HepG2 (cell line): ENCODE results near the gene DNM3. TPM values are rescaled to one million over a fixed set of nuclear protein-coding genes. Genes with fewer than 3 reads are reported as not detected.

Source experiments
- ATAC-seq: fragments of 200-7000 bp; cut with Tn5 transposase; 3 replicates; pipeline ENCODE4 v1.9.1; 2020; ENCODE audit warnings: mild to moderate bottlenecking, moderate library complexity
- BruUV-seq: library from RNA; stranded (reverse); fragments of 400-500 nt; replicated peaks from 2 replicates; lab custom pipeline; 2021; lab: Mats Ljungman, UMichigan
- CTCF ChIA-PET: fragments of 300-600 bp; formaldehyde crosslinking; extraction: SDS; loops from one replicate; lab custom pipeline; 2021; ENCODE audit warnings: low total read pairs, inconsistent platforms, low intra/inter-chr PET ratio; lab: Yijun Ruan, JAX
- POLR2A ChIA-PET: fragments of 350-600 bp; sonication (Branson Sonifier 250); formaldehyde crosslinking; loops from one replicate; lab custom pipeline; 2020; ENCODE audit warnings: antibody characterized with exemption, inconsistent platforms; lab: Yijun Ruan, JAX
- DNase-seq: peaks from one replicate; pipeline ENCODE4 v3.0.0-alpha.2; 2015; ENCODE audit warnings: low spot score
- FAIRE-seq: peaks from 3 replicates; lab custom pipeline; 2011; peaks lifted over from hg19 to GRCh38; lab: Jason Lieb, UNC
- H2AFZ ChIP-seq: one replicate; pipeline ENCODE4 v1.6.1; 2011; ENCODE audit warnings: low read length, inconsistent platforms
- H3K27ac ChIP-seq: fragments of 300-600 bp; 3 replicates; pipeline ENCODE4 v1.8.0; 2011; ENCODE audit warnings: mixed run types, mild to moderate bottlenecking, mixed read lengths, low read length, inconsistent platforms; ENCODE audit not compliant: insufficient read depth; ENCODE audit errors: extremely low read length
- H3K27me3 ChIP-seq, 2 experiments: fragments of 200-600 bp in 1 of 2; 2 replicates in 1 of 2; 3 replicates in 1 of 2; pipeline versions ENCODE4 v1.6.0 to v1.8.0; 2011; ENCODE audit warnings: low read length in 2 of 2, mild to moderate bottlenecking in 2 of 2, moderate library complexity in 2 of 2, inconsistent platforms in 1 of 2; ENCODE audit not compliant: insufficient read depth in 2 of 2, control insufficient read depth in 1 of 2
- H3K36me3 ChIP-seq, 2 experiments: fragments of 200-600 bp in 1 of 2; replicated peaks in 1 of 2; 2 replicates in 1 of 2; 3 replicates in 1 of 2; pipeline versions ENCODE4 v1.5.1 to v1.8.0; 2011; ENCODE audit warnings: low read length in 2 of 2, inconsistent platforms in 1 of 2; ENCODE audit not compliant: insufficient read depth in 2 of 2, control insufficient read depth in 1 of 2
- H3K4me1 ChIP-seq: 2 replicates; pipeline ENCODE4 v1.5.1; 2012; ENCODE audit warnings: low read length, inconsistent platforms; ENCODE audit not compliant: insufficient read depth
- H3K4me2 ChIP-seq: 2 replicates; pipeline ENCODE4 v1.6.0; 2011; ENCODE audit warnings: low read depth, low read length, inconsistent platforms
- H3K4me3 ChIP-seq, 3 experiments: fragments of 200-600 bp in 1 of 3; sonication (generic), shearing (Covaris generic) in 1 of 3; replicated peaks in 1 of 3; 2 replicates each; pipeline ENCODE4 v1.5.1; 2011 to 2016; ENCODE audit warnings: low read length in 3 of 3, inconsistent platforms in 2 of 3, low read depth in 2 of 3, mild to moderate bottlenecking in 2 of 3, control low read depth in 1 of 3, mixed read lengths in 1 of 3; ENCODE audit not compliant: insufficient read depth in 1 of 3
- H3K79me2 ChIP-seq: one replicate; pipeline ENCODE4 v1.6.1; 2011; ENCODE audit warnings: low read length, inconsistent platforms; ENCODE audit not compliant: insufficient read depth
- H3K9ac ChIP-seq: 2 replicates; pipeline ENCODE4 v1.6.0; 2011; ENCODE audit warnings: mild to moderate bottlenecking, low read depth, low read length, inconsistent platforms; ENCODE audit not compliant: insufficient read depth
- H3K9me3 ChIP-seq: 2 replicates; pipeline ENCODE4 v1.5.1; 2012; ENCODE audit warnings: mild to moderate bottlenecking, low read length
- H4K20me1 ChIP-seq: 2 replicates; pipeline ENCODE4 v1.6.0; 2011; ENCODE audit warnings: inconsistent platforms, mild to moderate bottlenecking, low read length, moderate library complexity; ENCODE audit not compliant: insufficient read depth
- CCDC6 ChIP-seq: sonication (generic); formaldehyde crosslinking; IDR thresholded peaks from 2 replicates; pipeline ENCODE4 v1.8.1; 2022; ENCODE audit warnings: mild to moderate bottlenecking, missing genetic modification reagents, moderate library complexity
- DNMT1 ChIP-seq: sonication (generic); formaldehyde crosslinking; IDR thresholded peaks from 2 replicates; pipeline ENCODE4 v1.5.1; 2020; ENCODE audit warnings: mild to moderate bottlenecking, missing genetic modification reagents
- MED1 ChIP-seq: sonication (generic); formaldehyde crosslinking; IDR thresholded peaks from 2 replicates; pipeline ENCODE4 v1.4.0; 2020; ENCODE audit warnings: missing genetic modification reagents
- PHF5A ChIP-seq: IDR thresholded peaks from one replicate; pipeline ENCODE4 v1.6.1; 2018; ENCODE audit warnings: low read depth, missing genetic modification reagents; ENCODE audit not compliant: unreplicated experiment
- THAP11 ChIP-seq: IDR thresholded peaks from 2 replicates; pipeline ENCODE4 v1.6.1; 2016; ENCODE audit warnings: missing biosample characterization, missing genetic modification reagents
- ZFP36L2 ChIP-seq: sonication (generic); formaldehyde crosslinking; IDR thresholded peaks from 2 replicates; pipeline ENCODE4 v1.4.0; 2020; ENCODE audit warnings: missing genetic modification reagents
- ZFP37 ChIP-seq: sonication (generic); formaldehyde crosslinking; IDR thresholded peaks from 2 replicates; pipeline ENCODE4 v1.4.0; 2020; ENCODE audit warnings: missing genetic modification reagents, borderline replicate concordance
- ZNF296 ChIP-seq: sonication (generic); formaldehyde crosslinking; conservative IDR thresholded peaks from 2 replicates; pipeline ENCODE4 v1.5.0; 2020; ENCODE audit warnings: mild to moderate bottlenecking, missing genetic modification reagents
- ZNF30 ChIP-seq: sonication (generic); formaldehyde crosslinking; IDR thresholded peaks from 2 replicates; pipeline ENCODE4 v1.5.0; 2020; ENCODE audit warnings: mild to moderate bottlenecking, missing genetic modification reagents
- ZNF562 ChIP-seq: sonication (generic); formaldehyde crosslinking; IDR thresholded peaks from 2 replicates; pipeline ENCODE4 v1.8.0; 2022; ENCODE audit warnings: missing genetic modification reagents, borderline replicate concordance
- ZNF703 ChIP-seq: sonication (generic); formaldehyde crosslinking; IDR thresholded peaks from 2 replicates; pipeline ENCODE4 v1.5.1; 2020; ENCODE audit warnings: missing genetic modification reagents, mild to moderate bottlenecking, moderate library complexity, borderline replicate concordance
- ZSCAN9 ChIP-seq: IDR thresholded peaks from 2 replicates; pipeline ENCODE4 v1.6.1; 2016; ENCODE audit warnings: borderline replicate concordance
- WGBS: methylation state at CpG from one replicate; pipeline ENCODE4 v1.1.6; 2017; ENCODE audit warnings: low lambda C conversion rate; 5-methylcytosine and 5-hydroxymethylcytosine counted together
- in situ Hi-C: cut with HindIII; loops from 2 replicates; pipeline ENCODE4 v1.10.0; 2017; ENCODE audit warnings: low pct_unique_long_range_greater_than_20kb; ENCODE audit not compliant: extremely low pct_ligation_motif_present
- intact Hi-C: fragments of 100-400 bp; cut with micrococcal nuclease; formaldehyde crosslinking; loops from one replicate; pipeline ENCODE4 v1.10.0; 2022; ENCODE audit not compliant: unreplicated experiment
- polyA plus RNA-seq, 8 experiments: library from polyadenylated mRNA; depleted of rRNA in 3 of 8; stranded (reverse) in 7 of 8; unstranded in 1 of 8; fragments of >200 nt; fragmentation: Illumina TruSeq in 4 of 8; extraction: Trizol in 4 of 8; gene quantifications; 2 replicates each; pipeline versions ENCODE4 v1.2.1 to v1.2.3, GENCODE V29; 2011 to 2016; ENCODE audit warnings: low read depth in 4 of 8, missing spikeins in 1 of 8, mixed read lengths in 1 of 8; ENCODE audit not compliant: insufficient read depth in 1 of 8
- total RNA-seq, 5 experiments: library from RNA; depleted of rRNA; stranded (reverse); fragments of >200 nt; fragmentation: Illumina TruSeq; extraction: Trizol; gene quantifications; 2 replicates each; pipeline ENCODE4 v1.2.3, GENCODE V29; 2016; ENCODE audit warnings: low read depth in 1 of 5
- TF ChIP-seq, protein P1 (sequence below): sonication (generic); formaldehyde crosslinking; IDR thresholded peaks from 2 replicates; pipeline ENCODE4 v1.4.0; 2020; ENCODE audit warnings: missing genetic modification reagents
- TF ChIP-seq, protein P2 (sequence below): sonication (generic); formaldehyde crosslinking; IDR thresholded peaks from 2 replicates; pipeline ENCODE4 v1.5.0; 2020; ENCODE audit warnings: missing genetic modification reagents

DNM3 gene
- total and polyA plus RNA-seq, 2 of the 13 experiments (the other 11 are each of a cell fraction or from before 2014, with no cell fraction given), result 0.05 TPM; not detected in 1

DNA sequence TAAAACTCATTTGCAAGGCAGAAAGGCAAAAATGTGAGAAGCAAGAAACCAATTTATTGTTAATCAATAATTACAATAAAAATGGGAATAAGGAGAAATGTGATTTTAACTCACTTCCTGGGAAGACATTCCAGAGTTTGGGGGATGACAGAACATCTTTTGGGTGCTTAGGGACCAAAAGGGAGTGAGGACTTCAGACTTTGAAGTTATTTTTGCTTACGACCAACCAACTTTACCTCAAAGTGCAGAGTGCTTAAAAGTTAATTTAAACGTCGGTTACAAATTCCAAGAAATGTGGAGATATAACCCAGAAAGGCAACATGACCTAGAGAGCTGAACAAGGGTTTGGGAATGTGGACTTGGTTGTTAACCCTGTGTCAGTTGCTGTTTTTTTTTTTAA, 344.7 kb downstream of the DNM3 start (continued):
- TF ChIP-seq, protein P1, sequence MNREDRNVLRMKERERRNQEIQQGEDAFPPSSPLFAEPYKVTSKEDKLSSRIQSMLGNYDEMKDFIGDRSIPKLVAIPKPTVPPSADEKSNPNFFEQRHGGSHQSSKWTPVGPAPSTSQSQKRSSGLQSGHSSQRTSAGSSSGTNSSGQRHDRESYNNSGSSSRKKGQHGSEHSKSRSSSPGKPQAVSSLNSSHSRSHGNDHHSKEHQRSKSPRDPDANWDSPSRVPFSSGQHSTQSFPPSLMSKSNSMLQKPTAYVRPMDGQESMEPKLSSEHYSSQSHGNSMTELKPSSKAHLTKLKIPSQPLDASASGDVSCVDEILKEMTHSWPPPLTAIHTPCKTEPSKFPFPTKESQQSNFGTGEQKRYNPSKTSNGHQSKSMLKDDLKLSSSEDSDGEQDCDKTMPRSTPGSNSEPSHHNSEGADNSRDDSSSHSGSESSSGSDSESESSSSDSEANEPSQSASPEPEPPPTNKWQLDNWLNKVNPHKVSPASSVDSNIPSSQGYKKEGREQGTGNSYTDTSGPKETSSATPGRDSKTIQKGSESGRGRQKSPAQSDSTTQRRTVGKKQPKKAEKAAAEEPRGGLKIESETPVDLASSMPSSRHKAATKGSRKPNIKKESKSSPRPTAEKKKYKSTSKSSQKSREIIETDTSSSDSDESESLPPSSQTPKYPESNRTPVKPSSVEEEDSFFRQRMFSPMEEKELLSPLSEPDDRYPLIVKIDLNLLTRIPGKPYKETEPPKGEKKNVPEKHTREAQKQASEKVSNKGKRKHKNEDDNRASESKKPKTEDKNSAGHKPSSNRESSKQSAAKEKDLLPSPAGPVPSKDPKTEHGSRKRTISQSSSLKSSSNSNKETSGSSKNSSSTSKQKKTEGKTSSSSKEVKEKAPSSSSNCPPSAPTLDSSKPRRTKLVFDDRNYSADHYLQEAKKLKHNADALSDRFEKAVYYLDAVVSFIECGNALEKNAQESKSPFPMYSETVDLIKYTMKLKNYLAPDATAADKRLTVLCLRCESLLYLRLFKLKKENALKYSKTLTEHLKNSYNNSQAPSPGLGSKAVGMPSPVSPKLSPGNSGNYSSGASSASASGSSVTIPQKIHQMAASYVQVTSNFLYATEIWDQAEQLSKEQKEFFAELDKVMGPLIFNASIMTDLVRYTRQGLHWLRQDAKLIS, result no peak
- no peak for TF ChIP-seq CCDC6
- TF ChIP-seq ZNF562, result no peak
- TF ChIP-seq ZFP36L2 (CRISPR knock-in tag), result no peak

DNA sequence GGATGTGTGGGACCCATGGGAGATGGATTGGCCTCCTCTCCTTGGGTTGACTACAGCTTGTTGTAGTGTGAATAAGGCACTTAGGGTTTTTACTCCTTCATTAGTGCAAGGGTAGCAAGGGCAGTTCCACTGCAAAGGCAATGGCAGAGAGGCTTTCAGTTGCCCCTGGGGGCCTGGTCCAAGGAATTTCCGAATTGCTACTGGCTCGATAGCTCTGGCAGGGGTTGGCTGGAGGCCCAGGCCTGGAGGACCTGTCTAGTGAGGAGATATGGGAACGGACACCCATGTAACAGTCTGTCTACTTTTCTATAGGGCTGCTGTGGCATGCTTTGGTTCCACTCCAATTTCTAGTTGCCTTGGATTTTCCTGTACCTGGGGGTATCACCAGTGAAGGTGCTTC, 360.3 kb downstream of the DNM3 start:
- DNase-seq (no peak), FAIRE-seq (no peak), ATAC-seq (no peak)
- ChIA-PET POLR2A (no interaction called here), CTCF (no interaction called here)
- no peak overlapping the region for H2AFZ ChIP-seq
- in situ Hi-C loops (no loop called here), intact Hi-C loops (no loop called here)
- H3K4me2 ChIP-seq, result no peak overlapping the region
- no peaks in the 10 kb centered on the region for H3K36me3 ChIP-seq
- BruUV-seq, result no TSS peak
- WGBS, result 9% methylated on average over 3 of the region's 3 CpGs
- H3K4me1 ChIP-seq, result no peaks in the 10 kb centered on the region
- H4K20me1 ChIP-seq, result no peaks in the 10 kb centered on the region
- H3K79me2 ChIP-seq, result no peaks in the 10 kb centered on the region
- no peak overlapping the region for H3K27ac ChIP-seq
- H3K9me3 ChIP-seq, result peaks cover 11% of the 10 kb centered on the region; the same call in 1 of the 2 replicates
- TF ChIP-seq ZNF296 (CRISPR knock-in tag), result no peak
- no peak for TF ChIP-seq ZSCAN9 (CRISPR knock-in tag)
- TF ChIP-seq PHF5A, result no peak
- TF ChIP-seq, protein P2, sequence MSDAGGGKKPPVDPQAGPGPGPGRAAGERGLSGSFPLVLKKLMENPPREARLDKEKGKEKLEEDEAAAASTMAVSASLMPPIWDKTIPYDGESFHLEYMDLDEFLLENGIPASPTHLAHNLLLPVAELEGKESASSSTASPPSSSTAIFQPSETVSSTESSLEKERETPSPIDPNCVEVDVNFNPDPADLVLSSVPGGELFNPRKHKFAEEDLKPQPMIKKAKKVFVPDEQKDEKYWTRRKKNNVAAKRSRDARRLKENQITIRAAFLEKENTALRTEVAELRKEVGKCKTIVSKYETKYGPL (CRISPR knock-in tag), result no peak
- TF ChIP-seq THAP11, result no peak
- no peak for TF ChIP-seq ZFP37
- no peak for TF ChIP-seq ZNF703
- TF ChIP-seq MED1, result no peak
- TF ChIP-seq ZNF30, result no peak
- no peak for TF ChIP-seq DNMT1 (CRISPR knock-in tag)
- H3K9ac ChIP-seq, result no peak overlapping the region
- no peak overlapping the region for H3K4me3 ChIP-seq
- no peaks in the 10 kb centered on the region for H3K27me3 ChIP-seq
